ENCODE results near the gene SIM2.
A peak's percentile ranks its signal among the peaks of the same experiment; 100 is the strongest.

Gene SIM2

DNA sequence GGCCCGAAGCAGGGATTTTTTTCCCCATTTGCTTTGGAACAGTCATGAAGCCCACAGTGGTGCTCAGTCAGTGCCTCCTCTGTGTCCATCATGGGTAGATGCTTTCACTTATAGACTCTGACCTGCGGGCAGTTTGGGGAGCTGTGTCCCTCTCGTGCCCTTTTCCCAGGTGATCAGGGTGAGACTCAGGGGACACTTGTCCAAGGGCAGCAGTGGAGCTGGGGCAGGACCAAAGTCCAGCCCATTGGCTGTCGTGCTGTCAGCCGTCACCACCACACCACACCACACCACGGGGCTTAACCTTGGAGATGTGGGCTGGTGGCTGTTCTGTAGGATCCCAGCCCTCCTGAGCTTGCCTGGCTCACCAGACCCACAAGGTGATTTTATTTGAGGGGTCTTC, 34.9 kb downstream of the SIM2 start:
- no peak for DNase-seq (ENCODE audit: low read depth in 2 of 3, low spot score in 2 of 3)

DNA sequence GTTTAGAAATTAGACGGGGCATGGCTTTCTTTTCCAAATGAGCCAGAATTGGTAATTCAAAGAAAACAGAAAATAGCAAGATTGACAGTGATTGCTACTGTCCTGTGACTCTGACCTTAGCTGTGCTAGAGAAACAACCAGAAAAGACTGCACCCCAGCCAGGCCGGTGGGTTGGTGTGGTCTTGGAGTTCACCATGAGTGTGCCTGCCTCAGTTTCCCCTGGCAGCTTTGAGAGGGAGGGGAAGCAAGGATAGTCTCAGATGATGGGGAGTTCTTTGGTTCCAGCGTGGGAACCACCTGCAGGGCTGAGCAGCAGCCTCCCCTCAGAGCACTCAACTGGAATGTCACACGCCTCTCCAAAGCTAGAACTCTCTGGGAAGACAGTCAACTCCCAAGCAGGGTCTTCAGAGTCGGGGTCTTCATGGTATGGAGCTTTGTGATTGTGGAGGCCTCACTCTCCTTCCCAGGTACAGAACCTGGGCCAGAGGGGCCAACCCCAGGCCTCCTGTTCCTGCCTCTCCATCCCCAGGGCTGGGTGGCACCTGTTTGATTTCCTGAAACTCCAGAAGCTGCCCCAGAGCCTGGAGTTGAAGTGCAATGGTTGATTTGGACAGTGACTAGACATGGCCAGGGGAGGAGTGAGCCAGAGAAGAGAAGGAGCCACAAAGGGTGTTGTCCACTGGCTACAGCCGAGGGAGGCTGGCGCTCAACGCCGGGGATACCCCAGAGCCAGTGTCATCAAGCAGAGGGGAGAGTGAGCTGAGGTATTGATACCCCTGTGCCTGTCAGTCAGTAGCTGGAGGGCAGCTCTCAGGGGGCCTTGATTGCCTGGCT, 35.7 kb downstream of the SIM2 start:
- no peak for DNase-seq (ENCODE audit: low read depth in 2 of 3, low spot score in 2 of 3)

DNA sequence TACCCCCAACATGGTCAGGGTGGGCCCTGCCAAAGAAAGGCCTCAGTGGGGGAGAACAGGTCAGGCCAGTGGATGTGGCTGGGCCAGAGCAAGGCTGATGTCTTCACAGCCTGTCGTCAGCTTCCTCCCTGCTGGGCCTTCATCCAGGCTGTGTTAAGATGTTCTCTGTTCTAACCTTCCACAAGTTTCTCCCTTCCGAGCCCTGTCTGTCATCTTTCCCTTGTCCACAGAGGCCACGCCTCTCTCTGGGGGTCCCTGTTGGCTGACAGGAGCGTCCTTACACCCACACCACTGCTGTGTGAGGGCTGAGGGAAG, 36.2 kb downstream of the SIM2 start:
- DNase-seq (ENCODE audit: low read depth in 2 of 3, low spot score in 2 of 3): no peak

DNA sequence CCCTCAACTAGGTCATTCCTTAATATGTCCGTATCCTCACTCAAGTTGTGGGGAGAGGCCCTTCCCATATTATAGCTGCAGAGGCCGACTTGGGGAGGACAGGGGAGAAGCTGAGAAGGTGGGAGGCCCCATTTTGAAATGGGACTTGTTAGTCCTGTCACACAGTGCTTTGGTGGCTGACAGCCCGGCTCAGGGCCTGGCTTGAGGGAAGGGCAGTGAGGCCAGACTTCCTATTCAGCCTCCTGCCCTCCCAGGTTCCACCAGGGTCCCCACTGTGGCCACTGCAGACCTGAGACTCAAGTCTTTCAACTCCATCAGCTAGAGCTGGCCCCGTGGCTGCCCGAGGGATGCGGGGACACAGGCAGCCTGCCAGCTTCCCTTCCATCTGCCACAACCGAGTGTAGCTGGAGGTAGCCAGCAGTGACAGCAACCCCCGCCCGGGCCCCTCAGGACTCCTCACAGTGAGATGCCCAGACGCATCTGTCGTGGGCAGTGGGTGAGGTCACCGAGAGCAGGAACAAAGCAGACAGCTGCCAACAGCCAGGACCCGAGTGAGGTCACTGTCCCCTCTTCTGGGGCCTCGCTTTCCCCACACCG, 36.9 kb downstream of the SIM2 start:
- DNase-seq (ENCODE audit: low read depth in 2 of 3, low spot score in 2 of 3): no peak

DNA sequence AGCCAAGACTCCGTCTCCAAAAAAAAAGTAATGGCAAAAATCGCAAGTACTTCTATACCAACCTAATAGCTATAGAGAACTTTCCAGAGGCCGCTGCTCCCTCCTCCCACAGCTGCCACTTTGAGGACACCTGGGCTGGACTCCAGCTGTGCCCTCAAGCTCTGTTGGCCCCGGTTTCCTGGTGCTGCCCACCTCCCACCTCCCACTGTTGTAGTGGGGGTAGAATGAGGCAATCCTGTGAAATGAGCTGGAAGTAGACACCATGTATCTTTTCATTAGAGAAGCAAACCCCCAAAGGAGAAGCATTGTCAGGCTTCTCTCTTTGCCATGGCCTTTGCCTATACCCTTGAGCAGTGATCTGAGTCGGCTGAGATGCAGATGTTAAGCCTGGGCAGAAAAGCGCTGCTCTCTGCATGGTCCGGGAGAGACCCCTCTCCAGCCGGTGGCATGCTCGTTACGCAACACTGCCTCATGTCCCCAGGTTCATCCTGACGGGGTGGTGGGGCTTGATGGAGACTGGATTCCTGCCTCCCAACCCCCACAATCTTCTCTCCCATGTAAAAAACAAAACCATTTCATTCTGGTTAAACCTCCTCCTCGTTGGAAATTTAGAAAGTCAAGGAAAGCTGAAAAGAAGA, 39.7 kb downstream of the SIM2 start:
- no peak for DNase-seq (ENCODE audit: low read depth in 2 of 3, low spot score in 2 of 3)

DNA sequence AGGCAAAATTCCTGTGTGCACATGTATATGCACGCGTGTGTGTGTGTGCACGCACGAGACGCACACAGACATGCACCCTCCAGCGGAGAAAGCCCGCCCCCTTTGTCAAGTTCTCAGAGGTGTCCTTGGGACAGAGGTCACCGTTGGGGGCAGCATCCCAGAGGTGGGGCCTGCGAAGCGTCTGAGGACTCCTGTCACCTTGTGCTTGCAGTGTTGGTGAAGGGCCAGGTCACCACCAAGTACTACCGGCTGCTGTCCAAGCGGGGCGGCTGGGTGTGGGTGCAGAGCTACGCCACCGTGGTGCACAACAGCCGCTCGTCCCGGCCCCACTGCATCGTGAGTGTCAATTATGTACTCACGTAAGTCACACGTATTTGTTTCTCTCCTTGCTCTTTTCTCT, 42.6 kb downstream of the SIM2 start:
- DNase-seq (ENCODE audit: low read depth in 2 of 3, low spot score in 2 of 3): no peak

DNA sequence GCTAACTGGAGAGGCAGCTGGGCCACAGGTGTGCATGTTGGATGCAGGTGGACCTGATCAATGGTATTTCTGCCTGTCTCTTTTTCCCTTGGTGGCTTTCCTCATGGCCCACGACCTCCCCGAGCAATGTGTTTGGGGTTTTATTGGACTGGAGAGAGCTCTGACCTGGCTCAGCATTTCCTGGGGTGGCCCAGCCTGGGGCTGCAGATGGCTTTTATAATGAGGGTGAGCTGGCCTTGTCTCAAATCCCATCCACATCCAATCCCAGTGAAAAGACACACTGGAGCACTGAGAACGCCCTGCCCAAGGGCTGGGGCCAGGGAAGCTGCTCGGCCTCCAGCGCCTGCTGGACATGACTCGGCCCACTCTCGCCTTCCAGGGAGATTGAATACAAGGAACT, 44.1 kb downstream of the SIM2 start:
- no peak for DNase-seq (ENCODE audit: low read depth in 2 of 3, low spot score in 2 of 3)

DNA sequence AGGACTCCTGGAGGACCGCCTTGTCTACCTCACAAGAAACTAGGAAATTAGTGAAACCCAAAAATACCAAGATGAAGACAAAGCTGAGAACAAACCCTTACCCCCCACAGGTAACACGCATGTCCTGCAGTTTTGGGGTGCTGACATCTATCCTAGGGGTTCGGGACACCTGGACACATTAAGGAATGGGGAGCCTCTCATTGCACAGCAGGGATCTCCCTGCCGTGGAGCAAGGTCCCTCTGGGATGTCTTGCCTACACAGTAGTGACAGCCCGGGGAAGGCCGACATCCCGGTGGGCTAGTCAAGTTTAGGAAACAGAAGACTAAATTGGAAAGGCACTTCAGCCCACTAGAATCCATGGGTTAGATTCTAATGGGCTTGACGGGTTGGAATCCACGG, 44.5 kb downstream of the SIM2 start:
- no peak for DNase-seq (ENCODE audit: low read depth in 2 of 3, low spot score in 2 of 3)

DNA sequence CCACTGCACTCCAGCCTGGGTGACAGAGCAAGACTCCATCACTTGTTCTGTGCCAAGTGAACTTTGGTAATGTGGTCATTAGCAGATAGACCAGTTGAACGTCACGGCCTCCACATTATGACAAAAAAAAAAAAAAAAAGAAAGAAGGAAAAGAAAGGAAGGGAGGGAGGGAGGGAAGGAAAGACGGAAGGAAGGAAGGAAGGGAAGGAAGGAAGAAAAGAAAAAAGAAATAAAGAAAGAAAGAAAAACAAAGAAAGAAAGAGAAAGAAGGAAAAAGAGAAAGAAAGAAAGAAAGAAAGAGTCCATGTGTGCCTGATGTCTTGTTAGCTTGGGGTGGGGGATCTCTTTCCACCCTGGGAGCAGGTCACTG, 45.3 kb downstream of the SIM2 start:
- DNase-seq (ENCODE audit: low read depth in 2 of 3, low spot score in 2 of 3): no peak

DNA sequence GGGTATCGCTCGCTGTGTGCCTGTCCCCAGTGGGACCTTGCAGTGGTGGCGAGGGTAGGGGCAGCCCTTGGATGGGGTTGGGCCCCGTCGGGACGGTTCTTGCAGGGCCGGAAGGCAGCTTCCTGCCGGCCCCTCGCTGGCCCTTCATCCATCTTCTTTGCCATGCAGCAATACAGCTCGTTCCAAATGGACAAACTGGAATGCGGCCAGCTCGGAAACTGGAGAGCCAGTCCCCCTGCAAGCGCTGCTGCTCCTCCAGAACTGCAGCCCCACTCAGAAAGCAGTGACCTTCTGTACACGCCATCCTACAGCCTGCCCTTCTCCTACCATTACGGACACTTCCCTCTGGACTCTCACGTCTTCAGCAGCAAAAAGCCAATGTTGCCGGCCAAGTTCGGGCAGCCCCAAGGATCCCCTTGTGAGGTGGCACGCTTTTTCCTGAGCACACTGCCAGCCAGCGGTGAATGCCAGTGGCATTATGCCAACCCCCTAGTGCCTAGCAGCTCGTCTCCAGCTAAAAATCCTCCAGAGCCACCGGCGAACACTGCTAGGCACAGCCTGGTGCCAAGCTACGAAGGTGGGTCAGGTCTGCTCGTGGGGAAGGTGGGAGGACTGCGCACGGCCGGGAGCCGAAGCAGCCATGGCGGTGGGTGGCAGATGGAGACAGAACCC, 45.8 kb downstream of the SIM2 start:
- no peak for DNase-seq (ENCODE audit: low read depth in 2 of 3, low spot score in 2 of 3)

DNA sequence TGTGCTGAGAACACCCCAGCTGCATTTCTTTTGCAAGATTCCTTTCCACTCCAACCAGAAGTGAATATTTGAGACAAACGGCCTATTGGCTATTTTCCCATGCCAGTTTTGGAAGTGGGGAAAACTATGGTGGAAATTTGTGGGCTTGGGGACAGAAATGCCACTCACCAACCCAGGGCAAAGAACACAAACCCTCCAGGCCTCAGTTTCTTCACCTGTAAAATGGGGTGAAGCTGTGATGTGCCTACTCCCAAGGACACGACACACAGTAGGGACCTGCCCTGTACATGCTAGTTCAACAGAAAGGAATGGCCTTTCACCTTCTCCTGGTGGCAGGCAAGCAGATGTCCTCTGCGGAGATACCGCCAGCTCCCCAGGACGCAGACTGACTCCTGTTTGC, 46.5 kb downstream of the SIM2 start:
- DNase-seq (ENCODE audit: low read depth in 2 of 3, low spot score in 2 of 3): no peak

DNA sequence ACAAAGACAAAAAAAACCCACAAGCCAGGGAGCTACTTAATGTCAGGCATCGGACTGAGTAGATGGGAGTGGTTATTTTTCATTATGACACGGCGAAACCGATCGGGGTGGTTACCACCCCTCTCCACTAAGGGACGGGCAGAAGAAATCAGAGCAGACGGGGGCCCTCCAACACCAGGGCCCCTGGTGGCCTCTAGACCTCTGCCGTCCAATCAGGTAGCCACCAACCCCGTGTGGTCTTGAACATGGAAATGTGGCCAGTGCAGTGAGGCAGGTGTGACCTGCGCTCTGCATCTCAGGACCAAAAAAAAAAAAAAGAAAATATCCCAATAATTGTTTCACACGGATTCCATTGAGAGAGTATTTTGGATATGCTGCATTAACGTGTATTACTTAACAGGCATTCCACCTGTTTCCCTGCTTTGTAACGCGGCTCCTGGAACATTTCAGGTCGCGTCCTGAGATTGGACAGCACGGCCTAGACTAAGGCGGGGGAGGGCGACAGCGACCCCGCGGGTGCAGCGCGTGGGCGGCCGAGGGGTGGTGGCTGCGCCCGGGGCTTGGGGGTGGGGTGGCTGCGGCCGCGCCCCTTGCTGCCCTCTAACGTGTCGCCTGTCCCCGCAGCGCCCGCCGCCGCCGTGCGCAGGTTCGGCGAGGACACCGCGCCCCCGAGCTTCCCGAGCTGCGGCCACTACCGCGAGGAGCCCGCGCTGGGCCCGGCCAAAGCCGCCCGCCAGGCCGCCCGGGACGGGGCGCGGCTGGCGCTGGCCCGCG, 48.3 kb downstream of the SIM2 start:
- DNase-seq (ENCODE audit: low read depth in 2 of 3, low spot score in 2 of 3): no peak

DNA sequence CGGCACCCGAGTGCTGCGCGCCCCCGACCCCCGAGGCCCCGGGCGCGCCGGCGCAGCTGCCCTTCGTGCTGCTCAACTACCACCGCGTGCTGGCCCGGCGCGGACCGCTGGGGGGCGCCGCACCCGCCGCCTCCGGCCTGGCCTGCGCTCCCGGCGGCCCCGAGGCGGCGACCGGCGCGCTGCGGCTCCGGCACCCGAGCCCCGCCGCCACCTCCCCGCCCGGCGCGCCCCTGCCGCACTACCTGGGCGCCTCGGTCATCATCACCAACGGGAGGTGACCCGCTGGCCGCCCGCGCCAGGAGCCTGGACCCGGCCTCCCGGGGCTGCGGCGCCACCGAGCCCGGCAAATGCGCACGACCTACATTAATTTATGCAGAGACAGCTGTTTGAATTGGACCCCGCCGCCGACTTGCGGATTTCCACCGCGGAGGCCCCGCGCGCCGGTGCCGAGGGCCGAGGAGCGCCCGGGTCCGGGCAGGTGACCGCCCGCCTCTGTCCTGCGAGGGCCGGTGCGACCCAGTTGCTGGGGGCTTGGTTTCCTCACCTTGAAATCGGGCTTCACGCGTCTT, 49.0 kb downstream of the SIM2 start:
- peak in 2 of 3 experiments; percentile 17 to 26 for DNase-seq (ENCODE audit: low read depth in 2 of 3, low spot score in 2 of 3)

DNA sequence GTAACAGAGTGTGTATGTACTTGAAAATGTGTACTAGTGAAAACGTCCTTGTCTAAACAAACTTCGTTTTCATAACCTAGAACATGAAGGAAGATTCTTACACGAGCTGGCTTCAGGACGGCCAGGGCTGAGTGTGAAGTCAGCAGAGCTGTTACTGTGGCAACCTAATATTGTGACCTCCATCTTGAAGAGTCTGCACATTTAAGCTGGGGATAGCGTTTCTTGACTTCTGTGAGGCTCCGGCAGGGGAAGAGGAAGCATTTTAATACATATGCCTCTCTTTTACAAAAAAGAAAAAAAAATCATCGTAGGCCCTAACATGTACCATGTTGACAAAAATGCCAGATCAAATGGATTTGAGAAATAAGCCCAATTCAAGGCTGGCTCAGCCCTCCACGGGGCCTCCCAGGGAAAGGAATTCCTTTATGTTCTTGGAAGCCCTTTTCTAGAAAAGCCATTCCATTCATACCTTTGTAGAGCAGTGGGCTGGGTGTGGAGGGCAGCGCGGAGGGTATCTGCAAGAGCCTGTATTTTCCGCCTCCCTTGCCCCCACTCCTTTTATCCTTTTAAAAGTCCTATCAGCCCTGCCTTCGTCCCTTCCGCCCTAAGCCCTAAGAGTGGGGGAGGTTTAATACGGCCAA, 51.1 kb downstream of the SIM2 start:
- DNase-seq (ENCODE audit: low read depth in 2 of 3, low spot score in 2 of 3): no peak

DNA sequence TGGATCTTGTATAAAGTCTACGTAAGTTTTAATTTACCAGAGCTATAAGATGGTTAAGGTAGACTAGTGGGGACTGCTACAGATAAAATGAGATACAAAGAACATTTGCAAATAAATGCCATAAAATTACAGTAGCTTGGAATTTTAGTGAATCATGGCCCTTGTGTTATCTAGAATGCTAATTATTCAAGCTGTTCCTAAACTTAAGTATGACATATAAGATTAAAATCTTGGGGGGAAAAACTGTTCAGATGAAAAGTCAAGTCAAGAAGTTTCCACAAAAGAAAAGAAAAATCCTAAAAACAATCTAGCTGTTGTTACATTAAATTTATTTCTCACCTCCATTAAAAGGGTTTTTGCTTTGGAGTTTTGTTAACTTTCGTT, 51.7 kb downstream of the SIM2 start:
- no peak for DNase-seq (ENCODE audit: low read depth in 2 of 3, low spot score in 2 of 3)

DNA sequence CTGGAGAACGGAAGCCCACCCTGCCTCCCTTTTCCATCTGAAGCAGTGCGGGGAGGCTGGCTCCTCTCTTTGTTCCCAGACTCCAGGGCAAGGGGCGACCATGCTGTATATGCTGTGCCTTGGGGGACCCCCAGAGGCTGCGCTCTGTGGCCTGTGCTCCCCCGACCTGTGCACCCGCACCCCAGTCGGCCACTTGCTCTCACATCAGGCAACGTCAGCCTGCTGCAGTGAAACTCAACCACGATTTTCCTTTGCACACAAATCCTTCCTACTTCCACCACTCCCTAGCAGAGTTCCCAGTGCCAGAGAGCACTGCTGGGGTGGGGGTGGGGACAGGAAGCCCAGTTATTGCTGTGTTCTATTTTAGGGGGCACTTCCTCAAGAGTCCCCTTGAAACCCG, 52.5 kb downstream of the SIM2 start:
- DNase-seq (ENCODE audit: low read depth in 2 of 3, low spot score in 2 of 3): no peak

DNA sequence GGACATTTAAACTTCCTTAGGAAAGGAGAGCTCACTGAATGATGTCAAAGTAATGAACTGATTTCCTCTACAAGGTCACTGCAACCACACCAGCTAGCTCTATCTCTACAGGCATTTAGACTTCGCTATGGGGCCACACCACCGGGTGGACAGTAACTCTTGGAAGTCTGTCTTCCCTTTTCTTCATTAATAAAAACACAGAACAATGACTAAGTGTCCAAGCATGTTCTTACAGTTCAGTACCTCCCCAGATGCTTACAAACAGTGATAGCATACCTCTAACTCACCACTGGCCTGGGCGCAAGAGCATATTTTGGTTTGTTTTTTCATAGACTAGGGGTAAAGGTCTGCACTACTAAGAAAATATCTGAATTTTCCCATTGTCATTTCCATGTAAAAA, 54.6 kb downstream of the SIM2 start:
- DNase-seq (ENCODE audit: low read depth in 2 of 3, low spot score in 2 of 3): no peak

DNA sequence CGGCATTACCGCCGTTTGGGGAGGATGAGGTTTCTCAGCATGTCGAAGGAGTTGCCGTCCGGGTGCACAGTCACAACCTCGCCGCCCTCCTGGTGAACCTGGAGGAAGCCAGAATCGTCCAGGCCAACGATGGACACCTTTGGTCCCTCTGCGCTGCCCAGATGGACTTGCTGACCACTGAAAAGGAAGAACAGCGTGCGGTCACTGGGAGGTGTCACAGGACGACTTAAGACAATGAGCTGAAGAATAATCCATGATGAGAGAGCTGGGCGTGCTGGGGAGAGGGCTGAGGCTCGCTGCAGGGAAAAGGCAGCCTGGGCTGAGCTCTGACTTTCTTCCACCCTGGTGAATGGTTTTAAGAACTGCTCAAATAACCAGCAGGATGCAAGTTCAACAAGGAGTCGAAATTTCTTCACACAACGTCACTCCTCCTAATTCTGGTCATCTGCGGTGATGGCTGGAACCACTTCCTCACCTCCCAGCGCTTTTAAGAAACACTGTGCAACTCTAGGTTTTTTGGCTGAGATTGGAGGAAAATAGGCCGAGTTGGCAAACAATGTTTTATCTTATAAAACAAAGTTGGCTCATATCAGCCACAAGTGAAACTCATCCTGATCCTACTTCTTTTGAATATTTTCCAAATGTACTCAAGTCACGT, 55.5 kb downstream of the SIM2 start:
- no peak for DNase-seq (ENCODE audit: low read depth in 2 of 3, low spot score in 2 of 3)

DNA sequence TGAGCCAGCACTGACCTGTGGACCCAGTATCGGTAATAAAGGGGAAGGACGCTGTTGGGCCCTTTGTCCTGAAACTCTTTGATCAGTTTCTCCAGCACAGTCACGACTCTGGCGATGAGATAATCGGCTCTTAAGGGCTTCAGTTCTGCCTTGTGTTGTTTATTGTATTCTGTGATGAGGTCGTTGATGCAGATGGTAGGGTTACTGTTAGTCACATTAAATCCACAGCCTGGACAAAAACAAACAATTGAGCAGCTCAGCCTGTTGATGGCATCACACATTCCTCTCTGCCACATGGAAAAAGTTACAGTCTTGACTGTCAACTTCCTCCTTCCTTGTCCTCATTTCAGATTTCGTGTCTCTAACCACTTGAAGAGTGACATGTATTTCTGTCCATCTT, 57.6 kb downstream of the SIM2 start:
- no peak for DNase-seq (ENCODE audit: low read depth in 2 of 3, low spot score in 2 of 3)

DNA sequence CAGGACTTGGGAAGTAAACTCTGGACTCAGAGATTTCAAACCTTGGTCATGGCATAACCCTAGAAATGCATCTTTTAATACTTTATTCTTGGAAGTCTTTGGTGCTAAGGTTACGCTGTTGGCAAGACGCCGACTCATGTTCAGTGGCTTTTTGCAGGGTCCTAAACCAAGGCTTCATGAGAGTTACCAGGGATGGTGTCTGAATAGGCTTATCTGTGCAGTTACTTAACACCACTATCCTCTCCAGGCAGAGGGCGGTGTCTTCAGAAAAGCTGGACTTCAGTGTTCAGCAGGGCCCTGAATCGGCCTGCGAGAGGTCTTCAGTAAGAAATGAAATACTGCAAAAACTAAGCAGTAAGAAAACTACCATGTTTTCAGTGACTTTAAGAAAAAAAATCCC, 58.3 kb downstream of the SIM2 start:
- no peak for DNase-seq (ENCODE audit: low read depth in 2 of 3, low spot score in 2 of 3)
